Skin epidermis (tissue), 12 donors: Measurements from ENCODE around the gene CMTM8.

Experiments used
- H3K27ac ChIP-seq, 21 experiments: fragments of 200-600 bp; sonication (generic) in 11 of 21; one replicate each; pipeline ENCODE4 v1.5.0; 2020; ENCODE audit warnings: mild to moderate bottlenecking in 3 of 21, inconsistent platforms in 2 of 21, moderate library complexity in 2 of 21
- H3K4me3 ChIP-seq, 7 experiments: fragments of 200-600 bp; sonication (generic) in 2 of 7; one replicate each; pipeline ENCODE4 v1.5.0; 2020; ENCODE audit warnings: inconsistent platforms in 2 of 7, mild to moderate bottlenecking in 2 of 7, moderate library complexity in 1 of 7

The CMTM8 gene

GRCh38 chr3:32321095-32321790 is 82.8 kb downstream of the CMTM8 start:
- H3K27ac ChIP-seq = no peak overlapping the region

GRCh38 chr3:32322311-32322710 is 83.8 kb downstream of the CMTM8 start:
- Histone ChIP-seq H3K4me3 (no peak overlapping the region), H3K27ac (no peak overlapping the region)

More at GRCh38 chr3:32321095-32321790, 82.8 kb downstream of the CMTM8 start:
- no peak overlapping the region for H3K4me3 ChIP-seq

GRCh38 chr3:32323604-32324003 is 85.1 kb downstream of the CMTM8 start:
- H3K4me3 ChIP-seq = no peak overlapping the region
- H3K27ac ChIP-seq = no peak overlapping the region

GRCh38 chr3:32325201-32325600 is 86.7 kb downstream of the CMTM8 start:
- Histone ChIP-seq H3K27ac (no peak overlapping the region), H3K4me3 (no peak overlapping the region)

GRCh38 chr3:32325927-32326326 is 87.4 kb downstream of the CMTM8 start:
- H3K4me3 ChIP-seq = no peak overlapping the region
- H3K27ac ChIP-seq = no peak overlapping the region

GRCh38 chr3:32326795-32327194 is 88.3 kb downstream of the CMTM8 start:
- H3K27ac ChIP-seq = no peak overlapping the region
- H3K4me3 ChIP-seq = no peak overlapping the region

GRCh38 chr3:32334675-32335074 is 96.2 kb downstream of the CMTM8 start:
- Histone ChIP-seq H3K27ac (no peak overlapping the region), H3K4me3 (no peak overlapping the region)

- Histone ChIP-seq H3K4me3 (no peak overlapping the region), H3K27ac (no peak overlapping the region)
These were observed 97.1 kb downstream of the CMTM8 start for GRCh38 chr3:32335365-32336112.

- Histone ChIP-seq H3K27ac (no peak overlapping the region), H3K4me3 (no peak overlapping the region)
These were observed 97.6 kb downstream of the CMTM8 start for GRCh38 chr3:32336113-32336498.

- H3K4me3 ChIP-seq = no peak overlapping the region
- no peak overlapping the region for H3K27ac ChIP-seq
These were observed 99.0 kb downstream of the CMTM8 start for GRCh38 chr3:32337505-32337904.

- Histone ChIP-seq H3K27ac (no peak overlapping the region), H3K4me3 (no peak overlapping the region)
These were observed 101.6 kb downstream of the CMTM8 start for GRCh38 chr3:32340039-32340438.

- no peak overlapping the region for H3K27ac ChIP-seq
These were observed 102.3 kb downstream of the CMTM8 start for GRCh38 chr3:32340611-32341365.

GRCh38 chr3:32347343-32348125 is 109.1 kb downstream of the CMTM8 start:
- no peak overlapping the region for H3K4me3 ChIP-seq
- H3K27ac ChIP-seq = no peak overlapping the region

More at GRCh38 chr3:32340611-32341365, 102.3 kb downstream of the CMTM8 start:
- H3K4me3 ChIP-seq = no peak overlapping the region

- Histone ChIP-seq H3K27ac (no peak overlapping the region), H3K4me3 (no peak overlapping the region)
These were observed 110.7 kb downstream of the CMTM8 start for GRCh38 chr3:32349184-32349583.

- Histone ChIP-seq H3K27ac (no peak overlapping the region), H3K4me3 (no peak overlapping the region)
These were observed 114.1 kb downstream of the CMTM8 start for GRCh38 chr3:32352563-32352962.

- Histone ChIP-seq H3K4me3 (no peak overlapping the region), H3K27ac (no peak overlapping the region)
These were observed 114.9 kb downstream of the CMTM8 start for GRCh38 chr3:32353351-32353750.

GRCh38 chr3:32354362-32354778 is 115.9 kb downstream of the CMTM8 start:
- Histone ChIP-seq H3K4me3 (no peak overlapping the region), H3K27ac (no peak overlapping the region)

- Histone ChIP-seq H3K4me3 (no peak overlapping the region), H3K27ac (no peak overlapping the region)
These were observed 117.3 kb downstream of the CMTM8 start for GRCh38 chr3:32355751-32356291.

GRCh38 chr3:32359766-32360492 is 121.4 kb downstream of the CMTM8 start:
- Histone ChIP-seq H3K27ac (no peak overlapping the region), H3K4me3 (no peak overlapping the region)
